ENCODE measurements around the gene ETS2.

The ETS2 gene

GRCh38 chr21:38780879-38781278 lies 24.9 kb upstream of the ETS2 start:
- no peak for DNase-seq

- no peak for DNase-seq
These were observed 21.1 kb upstream of the ETS2 start for GRCh38 chr21:38784458-38785266.

- no peak for DNase-seq
These were observed 20.2 kb upstream of the ETS2 start for GRCh38 chr21:38785483-38785882.

GRCh38 chr21:38787016-38787415 lies 18.7 kb upstream of the ETS2 start:
- no peak for DNase-seq

- DNase-seq = no peak
These were observed 18.1 kb upstream of the ETS2 start for GRCh38 chr21:38787461-38788274.

- no peak for DNase-seq
These were observed 17.3 kb upstream of the ETS2 start for GRCh38 chr21:38788275-38788905.

GRCh38 chr21:38789275-38789674 lies 16.5 kb upstream of the ETS2 start:
- DNase-seq = no peak

- no peak for DNase-seq
These were observed 15.7 kb upstream of the ETS2 start for GRCh38 chr21:38790059-38790458.

- DNase-seq = no peak
These were observed 14.8 kb upstream of the ETS2 start for GRCh38 chr21:38790961-38791360.

- no peak for DNase-seq
These were observed 12.9 kb upstream of the ETS2 start for GRCh38 chr21:38792676-38793459.

- no peak for DNase-seq
These were observed 11.6 kb upstream of the ETS2 start for GRCh38 chr21:38793926-38794713.

- DNase-seq = no peak
These were observed 10.8 kb upstream of the ETS2 start for GRCh38 chr21:38794978-38795377.

GRCh38 chr21:38795475-38795874 lies 10.3 kb upstream of the ETS2 start:
- no peak for DNase-seq

- DNase-seq = no peak
These were observed 9.3 kb upstream of the ETS2 start for GRCh38 chr21:38796424-38796823.

- DNase-seq = no peak
These were observed 8.3 kb upstream of the ETS2 start for GRCh38 chr21:38797470-38797869.

GRCh38 chr21:38798081-38798480 lies 7.6 kb upstream of the ETS2 start:
- DNase-seq = no peak

GRCh38 chr21:38798481-38798882 lies 7.2 kb upstream of the ETS2 start:
- DNase-seq = no peak

GRCh38 chr21:38800046-38800758 lies 5.5 kb upstream of the ETS2 start:
- DNase-seq = no peak

GRCh38 chr21:38800924-38801744 lies 4.6 kb upstream of the ETS2 start:
- DNase-seq = no peak

All from CD4-positive, alpha-beta T cell treated with Interleukin-12 subunit alpha and Interleukin-12 subunit beta, for 1 hour (primary cell).